ENCODE results near the gene TBC1D1.

Gene TBC1D1

DNA sequence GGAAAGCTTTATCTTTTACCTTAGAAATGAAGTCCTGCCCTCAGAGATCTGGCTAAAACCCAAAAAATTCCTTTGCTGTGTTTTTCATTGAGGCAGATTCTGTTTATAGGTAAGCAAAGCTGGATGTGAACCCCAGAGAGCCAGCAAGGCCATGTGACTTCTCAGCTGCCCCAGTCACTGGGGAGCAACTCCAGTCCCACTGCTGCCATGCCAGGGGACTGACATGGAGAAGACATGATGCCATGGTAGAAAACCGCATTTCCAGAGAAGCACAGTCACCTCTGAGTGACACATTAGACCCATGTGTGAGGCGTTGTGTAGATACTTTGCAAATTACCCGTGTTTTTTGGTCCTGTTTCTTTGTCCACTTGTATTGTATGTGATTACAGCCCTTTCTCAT lies 114.8 kb downstream of the TBC1D1 start:
- DNase-seq (ENCODE audit: low spot score): no peak
- in situ Hi-C loops (cut with MboI; ENCODE audit: low pct_unique_long_range_greater_than_20kb, low sequenced_read_pairs, unreplicated experiment): no loop called here
- TF ChIP-seq, protein P1, sequence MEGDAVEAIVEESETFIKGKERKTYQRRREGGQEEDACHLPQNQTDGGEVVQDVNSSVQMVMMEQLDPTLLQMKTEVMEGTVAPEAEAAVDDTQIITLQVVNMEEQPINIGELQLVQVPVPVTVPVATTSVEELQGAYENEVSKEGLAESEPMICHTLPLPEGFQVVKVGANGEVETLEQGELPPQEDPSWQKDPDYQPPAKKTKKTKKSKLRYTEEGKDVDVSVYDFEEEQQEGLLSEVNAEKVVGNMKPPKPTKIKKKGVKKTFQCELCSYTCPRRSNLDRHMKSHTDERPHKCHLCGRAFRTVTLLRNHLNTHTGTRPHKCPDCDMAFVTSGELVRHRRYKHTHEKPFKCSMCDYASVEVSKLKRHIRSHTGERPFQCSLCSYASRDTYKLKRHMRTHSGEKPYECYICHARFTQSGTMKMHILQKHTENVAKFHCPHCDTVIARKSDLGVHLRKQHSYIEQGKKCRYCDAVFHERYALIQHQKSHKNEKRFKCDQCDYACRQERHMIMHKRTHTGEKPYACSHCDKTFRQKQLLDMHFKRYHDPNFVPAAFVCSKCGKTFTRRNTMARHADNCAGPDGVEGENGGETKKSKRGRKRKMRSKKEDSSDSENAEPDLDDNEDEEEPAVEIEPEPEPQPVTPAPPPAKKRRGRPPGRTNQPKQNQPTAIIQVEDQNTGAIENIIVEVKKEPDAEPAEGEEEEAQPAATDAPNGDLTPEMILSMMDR (IDR thresholded peaks at IDR 0.05; ENCODE audit: extremely low read depth, insufficient read depth, missing control alignments): no peak

GRCh38 chr4:38007645-38008044 lies 116.8 kb downstream of the TBC1D1 start:
- in situ Hi-C loops (cut with MboI; ENCODE audit: low pct_unique_long_range_greater_than_20kb, low sequenced_read_pairs, unreplicated experiment): no loop called here
- TF ChIP-seq, protein P1 (IDR thresholded peaks at IDR 0.05; ENCODE audit: extremely low read depth, insufficient read depth, missing control alignments): no peak
- DNase-seq (ENCODE audit: low spot score): no peak

- in situ Hi-C loops (cut with MboI; ENCODE audit: low pct_unique_long_range_greater_than_20kb, low sequenced_read_pairs, unreplicated experiment): no loop called here
- no peak for DNase-seq (ENCODE audit: low spot score)
- TF ChIP-seq, protein P1 (IDR thresholded peaks at IDR 0.05; ENCODE audit: extremely low read depth, insufficient read depth, missing control alignments): no peak
Observed at GRCh38 chr4:38008571-38009021, 117.7 kb downstream of the TBC1D1 start.

GRCh38 chr4:38009421-38009820 lies 118.5 kb downstream of the TBC1D1 start:
- in situ Hi-C loops (cut with MboI; ENCODE audit: low pct_unique_long_range_greater_than_20kb, low sequenced_read_pairs, unreplicated experiment): no loop called here
- DNase-seq (ENCODE audit: low spot score): no peak
- TF ChIP-seq, protein P1 (IDR thresholded peaks at IDR 0.05; ENCODE audit: extremely low read depth, insufficient read depth, missing control alignments): no peak

GRCh38 chr4:38009949-38010348 lies 119.1 kb downstream of the TBC1D1 start:
- TF ChIP-seq, protein P1 (IDR thresholded peaks at IDR 0.05; ENCODE audit: extremely low read depth, insufficient read depth, missing control alignments): no peak
- in situ Hi-C loops (cut with MboI; ENCODE audit: low pct_unique_long_range_greater_than_20kb, low sequenced_read_pairs, unreplicated experiment): no loop called here
- no peak for DNase-seq (ENCODE audit: low spot score)

DNA sequence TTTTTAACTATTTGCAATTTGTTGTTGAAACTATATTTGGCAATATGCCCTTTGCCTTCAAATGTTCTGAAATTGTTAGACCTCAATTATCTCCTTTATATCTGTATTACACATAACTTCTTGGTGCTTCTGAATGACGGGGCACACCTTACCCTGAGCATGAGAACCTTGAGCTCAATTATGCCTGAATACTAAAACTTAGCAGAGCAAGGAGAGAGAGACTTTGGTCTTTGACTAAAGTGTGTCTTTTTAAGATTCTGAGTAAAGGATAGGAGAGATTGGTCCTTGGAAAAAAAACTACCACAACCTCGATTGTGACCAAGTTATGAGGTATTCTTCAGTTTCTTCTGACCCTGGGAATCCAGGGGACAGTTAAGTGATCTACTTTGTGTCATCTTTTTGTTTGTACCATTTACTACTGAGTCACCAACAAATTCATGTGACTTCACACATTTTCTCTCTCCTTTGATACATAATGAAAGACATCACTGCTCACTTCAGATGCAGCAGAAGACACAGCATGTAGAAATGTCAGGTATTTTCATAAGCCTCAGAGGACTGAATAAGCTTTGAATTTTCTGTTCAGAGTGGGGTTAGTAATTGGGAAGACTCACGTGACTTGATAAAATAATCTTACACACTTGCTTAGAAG lies 120.8 kb downstream of the TBC1D1 start:
- in situ Hi-C loops (cut with MboI; ENCODE audit: low pct_unique_long_range_greater_than_20kb, low sequenced_read_pairs, unreplicated experiment): no loop called here
- no peak for DNase-seq (ENCODE audit: low spot score)
- TF ChIP-seq, protein P1 (IDR thresholded peaks at IDR 0.05; ENCODE audit: extremely low read depth, insufficient read depth, missing control alignments): no peak

All from GM13977 (cell line).